Mammary epithelial cell (primary cell): ENCODE measurements around the gene HAS3.

Source experiments
- CTCF ChIP-seq, 2 donors: IDR thresholded peaks in 1 of 2; conservative IDR thresholded peaks in 1 of 2; 2 replicates each; pipeline ENCODE4 v1.5.1; 2011 to 2012; ENCODE audit warnings: inconsistent platforms in 2 of 2, low read length in 2 of 2, mild to moderate bottlenecking in 2 of 2, control low read depth in 1 of 2, low read depth in 1 of 2; ENCODE audit not compliant: insufficient read depth in 1 of 2; ENCODE audit errors: extremely low read depth in 1 of 2
- EZH2 ChIP-seq: IDR thresholded peaks from 2 replicates; pipeline ENCODE4 v1.6.1; 2012; ENCODE audit warnings: low read length, inconsistent platforms, borderline replicate concordance

GRCh38 chr16:69141014-69141413 lies 35.6 kb downstream of the HAS3 start:
- no peak for TF ChIP-seq EZH2
- TF ChIP-seq CTCF (conservative IDR thresholded peaks at IDR 0.05 in 1 of 2, IDR thresholded peaks at IDR 0.05 in 1 of 2; ENCODE audit: extremely low read depth in 1 of 2, insufficient read depth in 1 of 2, low read depth in 1 of 2, low read length in 2 of 2): no peak
